Stimulated activated naive B cell treated with anti-CD40 and anti-IgM and Interleukin-4, amounts not matched to agents 10 μg/mL and 1 μg/mL and 100 μg/mL, for 72 hours (primary cell): ENCODE measurements around the gene KIAA0408.
"Not testable (repeated sequence)": the region's sequence is repeated elsewhere in the genome, so short reads cannot be mapped to it uniquely, and the experiment has no call there.

Experiments used
- ATAC-seq, 2 donors: fragments of 150-1000 bp; cut with Tn5 transposase; replicated peaks; 2 replicates each; pipeline ENCODE4 v1.10.0; 2021; ENCODE audit warnings: moderate library complexity in 1 of 2
- DNase-seq: peaks from one replicate; pipeline ENCODE4 v3.0.0; 2021
- H3K27ac Mint-ChIP-seq: one replicate; pipeline ENCODE4 v1.8.0; 2022; ENCODE audit warnings: mild to moderate bottlenecking, mixed read lengths
- H3K27me3 Mint-ChIP-seq, 2 donors: one replicate each; pipeline ENCODE4 v1.8.0; 2022; ENCODE audit warnings: mixed read lengths in 2 of 2
- H3K36me3 Mint-ChIP-seq, 2 donors: one replicate each; pipeline ENCODE4 v1.8.0; 2022; ENCODE audit warnings: mixed read lengths in 2 of 2, mild to moderate bottlenecking in 1 of 2
- H3K4me1 Mint-ChIP-seq, 2 donors: one replicate each; pipeline ENCODE4 v1.8.0; 2022; ENCODE audit warnings: mixed read lengths in 2 of 2, mild to moderate bottlenecking in 1 of 2
- H3K4me3 Mint-ChIP-seq, 2 donors: one replicate each; pipeline ENCODE4 v1.8.0; 2022; ENCODE audit warnings: mild to moderate bottlenecking in 2 of 2, mixed read lengths in 2 of 2, moderate library complexity in 1 of 2
- H3K9me3 Mint-ChIP-seq, 2 donors: one replicate each; pipeline ENCODE4 v1.8.0; 2022; ENCODE audit warnings: mixed read lengths in 2 of 2, mild to moderate bottlenecking in 1 of 2

KIAA0408 gene

DNA sequence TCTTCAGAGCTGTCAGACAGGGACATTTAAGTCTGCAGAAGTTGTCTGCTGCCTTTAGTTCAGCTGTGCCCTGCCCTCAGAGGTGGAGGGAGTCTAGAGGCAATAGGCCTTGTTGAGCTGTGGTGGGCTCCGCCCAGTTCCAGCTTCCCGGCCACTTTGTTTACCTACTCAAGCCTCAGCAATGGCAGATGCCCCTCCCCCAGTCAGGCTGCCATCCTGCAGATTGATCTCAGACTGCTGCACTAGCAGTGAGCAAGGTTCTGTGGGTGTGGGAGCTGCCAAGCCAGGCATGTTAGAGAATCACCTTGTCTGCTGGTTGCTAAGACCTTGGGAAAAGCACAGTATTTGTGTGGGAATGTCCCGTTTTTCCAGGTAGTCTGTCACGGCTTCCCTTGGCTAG lies 46.1 kb downstream of the KIAA0408 start:
- not testable (repeated sequence) for H3K4me3 Mint-ChIP-seq, H3K27me3 Mint-ChIP-seq, ATAC-seq, H3K27ac Mint-ChIP-seq, H3K9me3 Mint-ChIP-seq, DNase-seq, H3K4me1 Mint-ChIP-seq, H3K36me3 Mint-ChIP-seq

DNA sequence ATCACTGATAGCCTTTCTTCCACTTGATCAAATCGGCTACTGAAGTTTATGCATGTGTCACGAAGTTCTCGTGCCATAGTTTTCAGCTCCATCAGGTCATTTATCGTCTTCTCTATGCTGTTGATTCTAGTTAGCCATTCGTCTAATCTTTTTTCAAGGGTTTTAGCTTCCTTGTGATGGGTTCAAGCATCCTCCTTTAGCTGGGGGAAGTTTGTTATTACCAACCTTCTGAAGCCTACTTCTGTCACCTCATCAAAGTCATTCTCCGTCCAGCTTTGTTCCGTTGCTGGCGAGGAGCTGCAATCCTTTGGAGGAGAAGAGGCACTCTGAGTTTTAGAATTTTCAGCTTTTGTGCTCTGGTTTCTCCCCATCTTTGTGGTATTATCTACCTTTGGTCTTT lies 47.2 kb downstream of the KIAA0408 start:
- H3K27ac Mint-ChIP-seq, H3K4me1 Mint-ChIP-seq, H3K9me3 Mint-ChIP-seq, H3K4me3 Mint-ChIP-seq, H3K36me3 Mint-ChIP-seq, ATAC-seq, DNase-seq, H3K27me3 Mint-ChIP-seq: not testable (repeated sequence)
